ENCODE results near the gene PCDHGA5.

PCDHGA5 gene

GRCh38 chr5:141362719-141363118, 1.2 kb upstream of the PCDHGA5 start:
- DNase-seq (ENCODE audit: low spot score): no peak
- in situ Hi-C loops (cut with MboI; ENCODE audit: low pct_unique_long_range_greater_than_20kb, low sequenced_read_pairs, unreplicated experiment): no loop called here

GRCh38 chr5:141366016-141366896, 2.3 kb downstream of the PCDHGA5 start:
- DNase-seq (ENCODE audit: low spot score): no peak
- in situ Hi-C loops (cut with MboI; ENCODE audit: low pct_unique_long_range_greater_than_20kb, low sequenced_read_pairs, unreplicated experiment): no loop called here
- TF ChIP-seq, protein P1, sequence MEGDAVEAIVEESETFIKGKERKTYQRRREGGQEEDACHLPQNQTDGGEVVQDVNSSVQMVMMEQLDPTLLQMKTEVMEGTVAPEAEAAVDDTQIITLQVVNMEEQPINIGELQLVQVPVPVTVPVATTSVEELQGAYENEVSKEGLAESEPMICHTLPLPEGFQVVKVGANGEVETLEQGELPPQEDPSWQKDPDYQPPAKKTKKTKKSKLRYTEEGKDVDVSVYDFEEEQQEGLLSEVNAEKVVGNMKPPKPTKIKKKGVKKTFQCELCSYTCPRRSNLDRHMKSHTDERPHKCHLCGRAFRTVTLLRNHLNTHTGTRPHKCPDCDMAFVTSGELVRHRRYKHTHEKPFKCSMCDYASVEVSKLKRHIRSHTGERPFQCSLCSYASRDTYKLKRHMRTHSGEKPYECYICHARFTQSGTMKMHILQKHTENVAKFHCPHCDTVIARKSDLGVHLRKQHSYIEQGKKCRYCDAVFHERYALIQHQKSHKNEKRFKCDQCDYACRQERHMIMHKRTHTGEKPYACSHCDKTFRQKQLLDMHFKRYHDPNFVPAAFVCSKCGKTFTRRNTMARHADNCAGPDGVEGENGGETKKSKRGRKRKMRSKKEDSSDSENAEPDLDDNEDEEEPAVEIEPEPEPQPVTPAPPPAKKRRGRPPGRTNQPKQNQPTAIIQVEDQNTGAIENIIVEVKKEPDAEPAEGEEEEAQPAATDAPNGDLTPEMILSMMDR (IDR thresholded peaks at IDR 0.05; ENCODE audit: extremely low read depth, insufficient read depth, missing control alignments): no peak

More at GRCh38 chr5:141362719-141363118, 1.2 kb upstream of the PCDHGA5 start:
- TF ChIP-seq, protein P1 (IDR thresholded peaks at IDR 0.05; ENCODE audit: extremely low read depth, insufficient read depth, missing control alignments): no peak

DNA sequence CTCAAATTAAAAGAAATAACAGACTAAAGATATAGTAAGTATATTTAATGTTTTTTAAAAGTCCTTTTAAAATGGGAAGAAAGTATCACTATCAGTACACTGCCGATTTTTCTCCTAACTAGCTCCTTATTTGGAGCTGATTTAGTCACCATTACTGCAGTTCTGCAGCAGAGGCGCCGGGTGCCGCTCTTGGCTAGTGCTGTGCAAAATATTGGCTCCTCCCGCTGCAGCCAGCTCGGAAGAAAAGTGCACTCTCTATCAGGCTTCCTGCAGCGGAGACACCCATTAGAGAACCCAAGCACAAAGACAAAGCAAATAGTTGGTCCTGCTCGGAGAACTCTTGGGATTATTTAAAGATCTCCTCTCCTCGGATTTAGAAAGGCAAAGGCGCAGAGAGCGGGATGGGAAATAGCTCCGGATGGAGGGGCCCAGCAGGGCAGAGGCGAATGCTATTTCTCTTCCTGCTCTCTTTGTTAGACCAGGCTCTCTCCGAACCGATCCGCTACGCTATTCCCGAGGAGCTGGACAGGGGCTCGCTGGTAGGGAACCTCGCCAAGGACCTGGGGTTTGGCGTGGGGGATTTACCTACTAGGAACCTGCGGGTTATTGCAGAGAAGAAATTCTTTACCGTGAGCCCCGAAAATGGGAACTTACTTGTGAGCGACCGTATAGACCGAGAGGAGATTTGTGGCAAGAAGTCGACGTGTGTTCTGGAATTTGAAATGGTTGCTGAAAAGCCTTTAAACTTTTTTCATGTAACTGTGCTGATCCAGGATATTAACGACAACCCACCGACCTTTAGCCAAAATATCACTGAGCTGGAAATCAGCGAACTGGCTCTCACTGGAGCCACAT, 6.3 kb downstream of the PCDHGA5 start, which contains the start of gene PCDHGB3:
TSS of gene PCDHGB3 (plus strand) at position 249 of the 855 bp plus-strand sequence. CDS start at position 402, 153 bp downstream.
- DNase-seq (ENCODE audit: low spot score): peak; percentile 84
- TF ChIP-seq, protein P1 (IDR thresholded peaks at IDR 0.05; ENCODE audit: extremely low read depth, insufficient read depth, missing control alignments): peak; percentile 77
- in situ Hi-C loops (cut with MboI; ENCODE audit: low pct_unique_long_range_greater_than_20kb, low sequenced_read_pairs, unreplicated experiment): no loop called here

DNA sequence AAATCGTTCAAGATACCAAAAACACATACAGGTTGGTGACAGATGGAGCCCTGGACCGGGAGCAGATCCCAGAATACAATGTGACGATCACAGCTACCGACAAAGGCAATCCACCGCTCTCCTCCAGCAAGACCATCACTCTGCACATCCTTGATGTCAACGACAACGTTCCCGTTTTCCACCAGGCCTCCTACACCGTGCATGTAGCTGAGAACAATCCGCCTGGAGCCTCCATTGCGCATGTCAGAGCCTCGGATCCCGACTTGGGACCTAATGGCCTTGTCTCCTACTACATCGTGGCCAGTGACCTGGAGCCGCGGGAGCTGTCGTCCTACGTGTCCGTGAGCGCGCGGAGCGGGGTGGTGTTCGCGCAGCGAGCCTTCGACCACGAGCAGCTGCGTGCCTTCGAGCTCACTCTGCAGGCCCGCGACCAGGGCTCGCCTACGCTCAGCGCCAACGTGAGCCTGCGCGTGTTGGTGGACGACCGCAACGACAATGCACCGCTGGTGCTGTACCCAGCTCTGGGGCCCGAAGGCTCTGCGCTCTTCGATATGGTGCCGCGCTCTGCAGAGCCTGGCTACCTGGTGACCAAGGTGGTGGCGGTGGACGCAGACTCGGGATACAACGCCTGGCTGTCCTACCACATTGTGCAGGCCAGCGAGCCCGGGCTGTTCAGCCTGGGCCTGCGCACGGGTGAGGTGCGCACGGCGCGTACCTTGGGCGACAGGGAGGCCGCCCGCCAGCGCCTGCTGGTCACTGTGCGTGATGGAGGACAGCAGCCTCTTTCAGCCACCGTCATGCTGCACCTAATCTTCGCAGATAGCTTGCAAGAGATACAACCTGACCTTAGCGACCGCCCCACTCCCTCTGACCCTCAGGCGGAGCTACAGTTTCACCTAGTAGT, 7.9 kb downstream of the PCDHGA5 start:
- in situ Hi-C loops (cut with MboI; ENCODE audit: low pct_unique_long_range_greater_than_20kb, low sequenced_read_pairs, unreplicated experiment): no loop called here
- TF ChIP-seq, protein P1 (IDR thresholded peaks at IDR 0.05; ENCODE audit: extremely low read depth, insufficient read depth, missing control alignments): no peak
- DNase-seq (ENCODE audit: low spot score): no peak

DNA sequence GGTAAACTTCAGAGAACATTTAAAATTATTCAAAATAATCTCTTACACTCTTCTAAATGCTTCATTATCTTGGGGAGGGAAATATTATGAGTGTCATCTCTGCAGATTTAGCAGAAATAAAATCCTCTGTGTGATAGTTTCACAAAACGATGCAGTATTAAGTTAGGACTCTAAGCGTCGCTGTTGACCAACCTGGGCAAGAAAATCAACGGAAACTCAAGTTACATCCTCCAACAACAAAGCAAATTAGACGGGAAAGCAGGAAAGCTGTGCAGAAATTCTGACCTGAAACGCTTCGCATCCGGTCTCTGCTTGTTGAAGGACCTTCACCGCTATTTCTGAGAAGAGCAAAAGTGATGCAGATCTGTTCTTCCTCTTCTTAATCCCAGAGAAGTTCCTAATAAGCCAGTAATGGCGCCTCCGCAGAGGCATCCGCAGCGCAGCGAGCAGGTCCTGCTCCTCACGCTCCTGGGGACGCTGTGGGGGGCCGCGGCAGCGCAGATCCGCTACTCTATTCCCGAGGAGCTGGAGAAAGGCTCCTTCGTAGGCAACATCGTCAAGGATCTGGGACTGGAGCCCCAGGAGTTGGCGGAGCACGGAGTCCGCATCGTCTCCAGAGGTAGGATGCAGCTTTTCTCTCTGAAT, 9.8 kb downstream of the PCDHGA5 start, which contains the start of gene PCDHGA6:
TSS of gene PCDHGA6 (plus strand) at position 219 of the 645 bp plus-strand sequence. CDS start at position 412, 193 bp downstream.
- TF ChIP-seq, protein P1 (IDR thresholded peaks at IDR 0.05; ENCODE audit: extremely low read depth, insufficient read depth, missing control alignments): peak; percentile 30
- in situ Hi-C loops (cut with MboI; ENCODE audit: low pct_unique_long_range_greater_than_20kb, low sequenced_read_pairs, unreplicated experiment): no loop called here
- DNase-seq (ENCODE audit: low spot score): no peak

All from GM13977 (cell line).